Stimulated activated memory B cell treated with anti-CD40 and anti-IgM and Interleukin-4, amounts not matched to agents 10 μg/mL and 1 μg/mL and 100 μg/mL, for 72 hours (primary cell): ENCODE results near the gene FBXW9.

Source experiments
- ATAC-seq: fragments of 150-1000 bp; cut with Tn5 transposase; 2 replicates; pipeline ENCODE4 v1.10.0; 2021
- H3K27ac Mint-ChIP-seq: one replicate; pipeline ENCODE4 v1.8.0; 2022; ENCODE audit warnings: mild to moderate bottlenecking, mixed read lengths
- H3K27me3 Mint-ChIP-seq: one replicate; pipeline ENCODE4 v1.8.0; 2022; ENCODE audit warnings: mixed read lengths
- H3K36me3 Mint-ChIP-seq: one replicate; pipeline ENCODE4 v1.8.0; 2022; ENCODE audit warnings: mixed read lengths
- H3K4me1 Mint-ChIP-seq: one replicate; pipeline ENCODE4 v1.8.0; 2022; ENCODE audit warnings: mixed read lengths
- H3K4me3 Mint-ChIP-seq: one replicate; pipeline ENCODE4 v1.8.0; 2022; ENCODE audit warnings: mild to moderate bottlenecking, moderate library complexity, mixed read lengths
- H3K9me3 Mint-ChIP-seq: one replicate; pipeline ENCODE4 v1.8.0; 2022; ENCODE audit warnings: mixed read lengths

FBXW9 gene

DNA sequence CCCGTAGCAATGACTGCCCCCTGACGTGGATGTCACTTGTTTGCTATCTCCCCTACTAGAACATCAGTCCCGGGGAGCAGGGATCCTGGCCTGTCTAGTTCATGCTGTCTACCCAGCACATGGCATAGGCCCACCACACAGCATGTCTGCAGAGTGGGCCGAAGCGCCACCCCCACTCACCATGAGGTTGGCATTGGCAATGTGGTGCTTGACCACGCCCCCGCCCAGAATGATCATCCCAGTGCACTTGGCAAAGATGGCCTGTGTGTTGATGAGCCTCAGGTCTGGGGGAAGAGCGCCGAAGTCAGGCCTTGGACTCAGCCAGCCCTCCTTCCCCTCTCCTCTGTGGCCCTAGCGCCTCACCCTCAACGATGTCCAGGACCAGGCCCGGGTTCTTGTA, 19.5 kb downstream of the FBXW9 start:
- no peak for ATAC-seq
- H3K27me3 Mint-ChIP-seq: no peaks in the 10 kb centered on the region
- no peak overlapping the region for H3K4me3 Mint-ChIP-seq
- H3K4me1 Mint-ChIP-seq: peaks cover 48% of the 10 kb centered on the region
- H3K9me3 Mint-ChIP-seq: no peaks in the 10 kb centered on the region
- peaks cover 57% of the 10 kb centered on the region for H3K36me3 Mint-ChIP-seq
- H3K27ac Mint-ChIP-seq: peak overlapping the region; percentile 3

DNA sequence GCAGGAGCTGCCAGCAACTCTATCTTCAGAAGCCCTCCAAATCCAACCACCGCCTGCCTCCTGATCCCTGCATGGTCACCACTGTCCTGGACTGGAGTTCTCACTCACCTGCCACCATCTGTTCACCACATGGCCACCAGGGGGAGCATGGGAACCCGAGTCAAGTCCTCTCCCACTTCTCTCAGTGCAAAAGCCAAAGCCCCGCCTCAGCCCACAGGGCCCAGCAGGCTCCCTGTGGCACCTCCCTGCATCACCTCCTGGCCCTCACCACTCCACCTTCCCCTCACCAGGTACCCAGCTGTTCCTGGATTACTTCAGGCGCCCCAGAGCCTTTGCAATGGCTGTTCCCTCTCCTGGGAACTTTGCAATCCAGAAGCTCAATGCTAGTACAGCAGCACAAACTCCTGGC, 20.0 kb downstream of the FBXW9 start:
- Mint-ChIP-seq H3K4me3 (no peak overlapping the region), H3K27me3 (no peaks in the 10 kb centered on the region), H3K4me1 (peaks cover 51% of the 10 kb centered on the region), H3K27ac (peak overlapping the region; percentile 3), H3K36me3 (peaks cover 58% of the 10 kb centered on the region), H3K9me3 (no peaks in the 10 kb centered on the region)
- peak; percentile 67 for ATAC-seq

DNA sequence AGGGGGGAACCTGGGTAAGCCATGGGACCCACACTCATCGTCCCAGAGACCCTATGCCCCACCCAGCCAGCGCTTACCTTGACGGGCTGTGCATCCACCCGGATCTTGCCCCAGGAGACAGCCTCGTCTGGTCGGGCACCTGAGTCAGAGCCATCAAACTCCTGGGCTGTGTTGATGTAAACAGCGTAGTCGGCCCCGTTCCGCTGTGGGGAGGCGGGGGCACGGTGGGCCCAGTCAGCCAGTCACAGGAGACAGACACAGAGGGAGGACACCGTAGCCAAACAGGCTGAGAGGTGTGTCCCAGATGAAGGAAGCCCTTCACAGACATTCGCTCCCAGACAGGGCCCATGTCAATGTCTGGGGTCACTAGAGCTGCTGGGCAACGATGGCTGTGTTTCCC, 20.5 kb downstream of the FBXW9 start:
- no peaks in the 10 kb centered on the region for H3K9me3 Mint-ChIP-seq
- no peak for ATAC-seq
- H3K4me1 Mint-ChIP-seq: peaks cover 46% of the 10 kb centered on the region
- H3K36me3 Mint-ChIP-seq: peaks cover 54% of the 10 kb centered on the region
- H3K27me3 Mint-ChIP-seq: no peaks in the 10 kb centered on the region
- peak overlapping the region; percentile 3 for H3K27ac Mint-ChIP-seq
- no peak overlapping the region for H3K4me3 Mint-ChIP-seq

DNA sequence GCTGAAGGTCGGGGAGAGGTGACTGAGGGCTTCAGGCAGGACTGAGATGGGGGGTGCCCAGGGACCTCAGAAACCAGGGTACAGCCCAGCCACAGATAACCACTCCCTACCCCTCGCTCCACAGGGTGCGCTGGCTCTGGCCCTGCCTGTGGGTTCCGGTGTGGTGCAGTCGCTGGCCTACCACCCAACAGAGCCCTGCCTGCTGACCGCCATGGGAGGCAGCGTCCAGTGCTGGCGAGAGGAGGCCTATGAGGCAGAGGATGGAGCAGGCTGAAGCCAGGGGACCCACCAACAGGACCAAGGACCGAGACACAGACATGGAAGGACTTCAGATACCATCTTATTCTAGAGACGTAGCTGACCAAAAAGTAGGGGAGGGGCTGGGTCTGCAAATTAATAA, 21.0 kb downstream of the FBXW9 start:
- H3K36me3 Mint-ChIP-seq: peaks cover 51% of the 10 kb centered on the region

DNA sequence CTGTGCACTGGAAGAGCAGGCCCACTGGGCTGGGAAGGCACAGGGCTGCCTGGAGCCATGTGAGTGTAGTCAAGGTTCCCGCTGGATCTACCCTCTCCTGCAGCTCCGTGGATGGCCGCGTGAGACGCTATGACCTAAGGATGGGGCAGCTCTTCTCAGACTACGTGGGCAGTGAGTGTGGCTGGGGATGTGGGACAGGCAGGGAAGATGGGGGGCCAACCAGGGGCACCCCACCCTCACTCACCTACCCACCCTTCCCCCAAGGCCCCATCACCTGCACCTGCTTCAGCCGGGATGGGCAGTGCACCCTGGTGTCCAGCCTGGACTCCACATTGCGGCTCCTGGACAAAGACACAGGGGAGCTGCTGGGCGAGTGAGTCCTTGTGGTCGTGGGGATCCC, 23.7 kb downstream of the FBXW9 start:
- peaks cover 51% of the 10 kb centered on the region for H3K36me3 Mint-ChIP-seq
- H3K9me3 Mint-ChIP-seq: no peaks in the 10 kb centered on the region
- peaks cover 59% of the 10 kb centered on the region for H3K4me1 Mint-ChIP-seq
- no peak for ATAC-seq
- H3K27ac Mint-ChIP-seq: no peak overlapping the region
- no peak overlapping the region for H3K4me3 Mint-ChIP-seq
- no peaks in the 10 kb centered on the region for H3K27me3 Mint-ChIP-seq

More for the DNA sequence above, 21.0 kb downstream of the FBXW9 start:
- no peak overlapping the region for H3K4me3 Mint-ChIP-seq
- H3K9me3 Mint-ChIP-seq: no peaks in the 10 kb centered on the region
- H3K4me1 Mint-ChIP-seq: peaks cover 48% of the 10 kb centered on the region
- no peak overlapping the region for H3K27ac Mint-ChIP-seq
- no peaks in the 10 kb centered on the region for H3K27me3 Mint-ChIP-seq
- ATAC-seq: no peak

DNA sequence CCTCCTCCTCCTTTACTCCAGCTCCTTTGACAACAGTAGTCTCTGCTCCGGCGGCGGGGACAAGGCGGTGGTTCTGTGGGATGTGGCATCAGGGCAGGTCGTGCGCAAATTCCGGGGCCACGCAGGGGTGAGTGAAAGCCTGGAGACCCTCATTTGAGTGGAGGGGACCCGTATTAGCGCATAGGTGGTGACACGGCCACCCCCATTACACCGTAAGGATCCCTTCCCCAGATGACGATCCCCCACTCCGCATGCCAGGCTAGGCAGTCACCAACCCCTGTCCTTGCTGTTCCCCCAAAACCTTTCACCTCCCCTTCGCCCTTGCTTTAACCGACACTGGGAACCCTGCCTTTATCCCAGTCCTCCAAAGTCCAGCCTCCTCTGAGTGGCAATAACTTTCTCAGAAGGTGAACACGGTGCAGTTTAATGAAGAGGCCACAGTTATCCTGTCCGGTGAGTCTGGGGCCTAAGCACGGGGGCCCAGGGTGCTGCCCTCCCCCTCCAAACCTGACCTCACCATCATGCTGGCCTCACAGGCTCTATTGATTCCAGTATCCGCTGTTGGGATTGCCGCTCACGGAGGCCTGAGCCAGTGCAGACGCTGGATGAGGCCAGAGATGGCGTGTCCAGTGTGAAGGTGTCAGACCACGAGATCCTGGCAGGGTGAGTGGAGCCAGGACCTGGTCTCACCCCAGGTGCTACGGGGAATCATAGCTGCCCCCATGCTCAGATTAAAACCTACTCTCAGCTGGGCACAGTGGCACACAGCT, 26.1 kb downstream of the FBXW9 start:
- no peaks in the 10 kb centered on the region for H3K9me3 Mint-ChIP-seq
- H3K4me1 Mint-ChIP-seq: peaks cover 61% of the 10 kb centered on the region
- ATAC-seq: no peak
- H3K36me3 Mint-ChIP-seq: peaks cover 36% of the 10 kb centered on the region
- peak overlapping the region; percentile 100 for H3K27ac Mint-ChIP-seq
- H3K4me3 Mint-ChIP-seq: peak overlapping the region; percentile 96
- no peaks in the 10 kb centered on the region for H3K27me3 Mint-ChIP-seq

DNA sequence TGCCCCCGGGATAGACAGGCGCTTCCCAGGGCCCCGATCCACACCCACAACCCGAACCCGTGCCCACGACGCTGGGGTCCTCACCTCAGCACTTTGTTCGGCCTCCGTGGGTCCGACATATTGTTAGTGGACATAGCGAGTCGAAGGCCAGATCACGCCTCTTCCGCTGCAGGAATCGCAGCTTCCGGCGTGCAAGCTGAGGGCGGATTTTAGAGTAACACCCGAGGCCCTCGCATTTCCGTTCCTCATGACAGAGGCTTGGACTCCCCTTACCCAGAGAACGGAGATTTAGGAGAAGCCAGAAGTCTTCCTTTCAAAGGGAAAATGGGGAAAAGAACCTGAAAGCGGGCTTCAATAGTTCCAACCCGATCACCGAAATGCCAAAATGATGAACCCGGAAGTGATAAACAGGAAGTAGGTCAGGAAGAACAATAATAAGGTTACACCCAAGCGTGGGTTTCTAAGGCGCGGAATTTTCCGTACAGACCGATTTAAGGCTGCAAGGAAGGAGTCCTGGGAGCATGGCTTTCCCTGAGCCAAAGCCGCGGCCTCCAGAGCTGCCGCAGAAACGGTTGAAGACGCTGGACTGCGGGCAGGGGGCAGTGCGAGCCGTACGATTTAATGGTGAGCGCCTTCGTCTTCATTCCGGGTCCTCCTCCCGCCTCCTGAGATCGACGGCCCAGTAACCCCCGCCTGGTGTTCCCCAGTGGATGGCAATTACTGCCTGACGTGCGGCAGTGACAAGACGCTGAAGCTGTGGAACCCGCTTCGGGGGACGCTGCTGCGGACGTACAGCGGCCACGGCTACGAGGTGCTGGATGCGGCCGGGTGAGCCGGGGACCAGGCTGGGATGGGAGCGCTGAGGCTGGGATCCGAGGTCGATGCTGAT, 26.9 kb downstream of the FBXW9 start:
- peak overlapping the region; percentile 96 for H3K4me3 Mint-ChIP-seq
- H3K36me3 Mint-ChIP-seq: peaks cover 37% of the 10 kb centered on the region
- no peaks in the 10 kb centered on the region for H3K9me3 Mint-ChIP-seq
- H3K27ac Mint-ChIP-seq: peak overlapping the region; percentile 100
- peaks cover 67% of the 10 kb centered on the region for H3K4me1 Mint-ChIP-seq
- no peaks in the 10 kb centered on the region for H3K27me3 Mint-ChIP-seq
- ATAC-seq: peak; percentile 59

DNA sequence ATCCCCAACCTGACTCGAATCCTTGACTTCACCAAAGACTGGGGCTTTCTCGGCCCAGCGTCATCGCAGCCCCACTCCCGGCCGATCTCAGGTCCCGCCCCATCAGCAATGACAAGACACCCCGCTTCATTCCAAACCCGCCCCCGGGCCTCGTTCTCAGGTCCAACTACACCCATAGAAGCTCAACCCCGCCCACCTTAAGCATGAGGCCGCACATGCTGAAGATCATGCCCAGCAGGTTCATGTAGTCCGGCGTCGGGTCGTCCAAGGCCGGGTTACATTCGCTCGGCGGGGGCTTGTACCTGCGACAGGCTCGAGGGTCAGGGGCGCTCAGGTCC, 27.5 kb downstream of the FBXW9 start:
- no peaks in the 10 kb centered on the region for H3K9me3 Mint-ChIP-seq
- peaks cover 36% of the 10 kb centered on the region for H3K36me3 Mint-ChIP-seq
- ATAC-seq: no peak
- H3K4me3 Mint-ChIP-seq: peak overlapping the region; percentile 96
- H3K27me3 Mint-ChIP-seq: no peaks in the 10 kb centered on the region
- peak overlapping the region; percentile 100 for H3K27ac Mint-ChIP-seq
- peaks cover 66% of the 10 kb centered on the region for H3K4me1 Mint-ChIP-seq

DNA sequence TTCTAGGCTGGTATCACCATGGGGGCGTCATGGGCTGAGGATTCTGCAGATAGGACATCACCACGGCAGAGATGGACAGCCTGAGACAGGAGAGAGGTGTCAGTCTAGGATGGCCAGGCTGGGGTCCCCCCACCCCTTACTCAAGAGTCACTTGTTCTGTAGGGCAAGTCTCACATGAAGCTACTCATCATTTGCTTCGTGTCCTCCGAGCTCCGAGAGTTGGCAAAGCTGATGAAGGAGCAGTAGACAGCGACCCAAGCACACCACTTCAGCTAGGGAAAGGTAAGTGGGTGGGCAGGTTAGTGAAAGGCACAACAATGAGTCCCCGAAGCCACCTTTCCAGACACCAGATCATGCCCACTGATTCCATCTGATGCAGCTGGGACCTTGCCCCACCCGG, 28.1 kb downstream of the FBXW9 start:
- H3K4me3 Mint-ChIP-seq: peak overlapping the region; percentile 96
- peak overlapping the region; percentile 100 for H3K27ac Mint-ChIP-seq
- no peaks in the 10 kb centered on the region for H3K27me3 Mint-ChIP-seq
- no peak for ATAC-seq
- no peaks in the 10 kb centered on the region for H3K9me3 Mint-ChIP-seq
- peaks cover 37% of the 10 kb centered on the region for H3K36me3 Mint-ChIP-seq
- peaks cover 63% of the 10 kb centered on the region for H3K4me1 Mint-ChIP-seq

DNA sequence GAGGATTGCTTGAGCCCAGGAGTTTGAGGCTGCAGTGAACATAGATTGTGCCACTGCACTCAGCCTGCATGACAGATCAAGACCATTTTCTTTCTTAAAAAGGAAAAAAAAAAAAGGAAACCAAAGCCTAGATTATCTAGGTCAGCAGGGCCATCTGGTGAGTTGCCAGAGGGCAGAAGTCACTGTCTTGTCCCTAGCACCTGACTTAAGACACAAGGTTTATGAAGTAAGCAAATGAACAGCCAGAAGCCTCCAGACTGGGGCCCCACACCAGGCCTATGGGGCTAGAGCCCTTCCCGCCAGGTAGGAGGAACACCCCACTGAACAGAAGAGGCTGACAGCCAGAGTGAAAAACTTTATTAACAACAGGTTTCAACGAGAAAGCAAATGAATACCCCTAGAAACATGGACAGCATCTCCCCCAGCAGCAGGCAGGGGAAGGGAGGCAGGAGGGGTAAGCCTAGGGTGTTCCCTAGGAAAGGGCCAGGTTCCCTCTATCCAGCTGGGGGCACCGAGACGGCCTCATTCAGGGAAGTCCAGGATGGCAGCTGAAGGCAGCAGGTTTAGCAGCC, 28.6 kb downstream of the FBXW9 start:
- peaks cover 42% of the 10 kb centered on the region for H3K36me3 Mint-ChIP-seq
- H3K27ac Mint-ChIP-seq: no peak overlapping the region
- ATAC-seq: no peak
- H3K27me3 Mint-ChIP-seq: no peaks in the 10 kb centered on the region
- H3K9me3 Mint-ChIP-seq: no peaks in the 10 kb centered on the region
- peaks cover 63% of the 10 kb centered on the region for H3K4me1 Mint-ChIP-seq
- peak overlapping the region; percentile 96 for H3K4me3 Mint-ChIP-seq

DNA sequence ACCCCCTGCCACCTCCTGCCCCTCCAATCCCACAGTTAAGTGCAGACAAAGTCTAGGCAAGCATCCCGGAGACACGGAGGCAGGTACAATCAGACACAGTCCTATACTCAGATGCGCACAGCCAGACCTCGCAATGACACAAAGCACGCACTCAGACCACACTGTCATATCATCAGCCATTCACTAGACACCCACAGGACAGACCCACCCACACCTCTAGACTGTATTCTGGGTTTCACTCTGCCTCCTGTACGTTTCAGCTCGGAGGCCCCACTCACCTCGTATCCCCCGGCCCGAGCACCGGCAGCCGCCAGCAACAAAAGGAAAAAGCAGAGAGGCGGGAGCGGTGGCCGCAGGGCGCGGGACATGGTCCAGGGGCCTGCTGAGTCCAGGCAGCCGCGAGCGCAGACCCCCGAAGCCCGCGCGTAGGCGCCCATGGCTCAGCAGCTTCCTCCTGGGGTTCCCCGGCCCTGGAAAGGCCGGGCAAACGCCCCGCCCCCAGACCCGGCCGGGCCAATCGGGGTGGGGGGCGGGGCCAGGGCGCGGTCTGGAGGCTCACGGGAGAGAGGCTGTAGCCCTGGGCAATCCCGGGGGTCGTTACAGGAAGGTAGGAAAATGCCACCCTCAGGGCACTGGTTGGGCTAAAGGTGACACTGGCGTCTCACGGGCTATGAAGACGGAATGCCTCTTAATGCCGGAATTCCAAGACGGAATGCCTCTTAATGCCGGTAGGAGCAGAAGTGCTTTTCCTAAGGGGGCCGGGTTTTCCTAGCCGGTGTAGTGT, 30.0 kb downstream of the FBXW9 start, which contains the start of the genes MAN2B1 and WDR83:
TSS of gene MAN2B1 (minus strand) at position 478 of the 784 bp plus-strand sequence. CDS start at position 437, 41 bp downstream.
TSS of gene WDR83 (plus strand) at position 543 of the 784 bp plus-strand sequence. CDS start 2,984 bp downstream, outside the sequence.
- Mint-ChIP-seq H3K27ac (peak within 1 kb of the TSS; percentile 97), H3K9me3 (no peaks in the 10 kb centered on the region), H3K27me3 (no peaks in the 10 kb centered on the region), H3K4me1 (peaks cover 55% of the 10 kb centered on the region), H3K4me3 (peak within 1 kb of the TSS; percentile 90), H3K36me3 (peaks cover 35% of the 10 kb centered on the region)
- peak; percentile 83 for ATAC-seq

DNA sequence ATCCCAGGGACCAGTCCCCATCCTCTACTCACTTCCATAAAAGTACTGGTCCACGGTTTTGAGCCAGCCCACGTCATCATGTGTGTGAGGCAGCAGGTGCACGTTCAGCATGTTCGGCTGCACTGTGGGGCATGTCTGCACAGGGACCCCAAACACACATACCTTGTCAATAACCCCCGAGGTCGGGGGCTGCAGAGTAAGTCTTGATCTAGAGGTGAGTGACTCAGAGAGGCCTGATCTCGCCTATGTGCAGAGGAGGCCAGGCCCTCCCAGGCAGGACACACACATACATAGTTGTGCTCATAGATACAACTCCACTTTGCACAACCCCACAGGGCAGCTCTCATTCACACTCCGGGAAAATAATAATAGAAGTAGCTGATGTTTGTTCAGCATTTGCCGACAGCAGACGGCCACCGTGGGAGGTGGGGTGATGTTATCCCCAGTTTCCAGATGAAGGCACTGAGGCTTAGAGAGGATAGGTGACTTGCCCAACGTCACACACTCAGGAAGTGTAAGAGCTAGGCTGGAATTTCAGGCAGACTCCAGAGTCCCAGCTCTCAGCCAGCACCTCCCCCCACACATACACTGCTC, 30.7 kb downstream of the FBXW9 start:
- Mint-ChIP-seq H3K27me3 (no peaks in the 10 kb centered on the region), H3K4me1 (peaks cover 53% of the 10 kb centered on the region), H3K9me3 (no peaks in the 10 kb centered on the region), H3K27ac (peak overlapping the region; percentile 97), H3K36me3 (peaks cover 35% of the 10 kb centered on the region), H3K4me3 (peak overlapping the region; percentile 90)
- peak; percentile 55 for ATAC-seq

DNA sequence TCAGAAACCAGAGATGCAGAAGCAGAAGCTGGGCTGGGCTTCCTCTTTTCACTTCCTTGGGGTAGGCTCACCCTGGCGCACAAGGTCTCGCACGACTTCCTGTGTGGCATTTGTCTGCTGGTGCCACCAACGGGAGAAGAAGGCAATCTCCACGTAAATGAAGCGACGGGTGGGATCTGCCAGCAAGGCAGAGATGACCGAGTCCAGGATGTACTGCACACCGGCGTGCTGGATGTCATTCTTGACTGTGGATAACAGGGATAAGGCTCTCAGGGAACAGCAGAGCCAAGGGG, 31.2 kb downstream of the FBXW9 start:
- Mint-ChIP-seq H3K4me1 (peaks cover 48% of the 10 kb centered on the region), H3K27ac (peak overlapping the region; percentile 97), H3K4me3 (peak overlapping the region; percentile 90), H3K36me3 (peaks cover 39% of the 10 kb centered on the region), H3K27me3 (no peaks in the 10 kb centered on the region), H3K9me3 (no peaks in the 10 kb centered on the region)
- ATAC-seq: peak; percentile 88

DNA sequence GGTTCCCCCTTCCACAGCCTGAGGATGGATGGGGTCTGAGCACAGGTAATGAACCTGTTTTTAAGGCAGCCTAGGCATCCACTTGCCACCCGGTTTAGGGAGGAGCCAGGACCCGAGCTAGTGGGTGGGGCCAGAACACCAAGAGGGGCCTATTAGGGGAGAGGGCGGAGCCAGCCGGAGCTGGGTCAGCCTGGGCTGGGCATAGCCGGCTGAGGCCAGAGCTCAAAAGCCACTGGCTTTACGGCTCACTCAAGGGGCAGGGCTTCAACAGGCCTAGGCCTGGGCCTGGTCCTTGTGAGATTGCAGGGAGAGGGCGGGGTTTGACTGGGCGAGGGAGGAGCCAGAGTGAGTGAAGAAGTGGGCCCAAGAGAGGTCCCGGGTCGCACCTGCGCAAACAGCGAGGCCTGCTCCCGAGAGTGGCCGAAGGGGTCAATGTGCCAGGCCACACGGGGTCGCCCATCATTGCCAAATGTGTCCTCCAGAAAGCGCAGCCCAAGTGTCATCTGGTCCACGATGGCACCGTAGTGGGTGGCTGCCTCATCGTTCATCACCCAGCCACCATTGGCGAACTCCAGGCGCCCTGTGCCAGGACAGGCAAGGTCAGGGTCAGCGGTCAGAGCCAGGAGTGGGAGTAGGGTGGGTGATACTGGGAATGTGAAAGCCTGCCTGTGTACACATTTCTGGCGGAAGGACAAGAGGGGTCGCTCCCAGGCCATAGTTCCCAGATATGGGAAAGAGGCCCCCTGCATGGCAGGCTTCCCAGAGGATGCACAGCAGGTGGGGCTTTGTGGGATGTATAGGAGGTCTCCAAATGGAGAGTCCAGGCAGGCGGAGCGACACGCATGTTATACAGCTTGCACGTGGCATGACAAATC, 31.8 kb downstream of the FBXW9 start:
- peaks cover 45% of the 10 kb centered on the region for H3K36me3 Mint-ChIP-seq

More for the DNA sequence above, 31.8 kb downstream of the FBXW9 start:
- Mint-ChIP-seq H3K27ac (peak overlapping the region; percentile 97), H3K4me3 (peak overlapping the region; percentile 90), H3K9me3 (no peaks in the 10 kb centered on the region), H3K27me3 (no peaks in the 10 kb centered on the region), H3K4me1 (peaks cover 46% of the 10 kb centered on the region)
- ATAC-seq: no peak
